NCI-H1417 treated with DMSO at 0.1 percent for 48 hours (cell line): ENCODE measurements around the gene RER1.

ENCODE experiments used
- DNase-seq: peaks from one replicate; lab custom pipeline; 2025; lab: John Stamatoyannopoulos, UW

Gene RER1

DNA sequence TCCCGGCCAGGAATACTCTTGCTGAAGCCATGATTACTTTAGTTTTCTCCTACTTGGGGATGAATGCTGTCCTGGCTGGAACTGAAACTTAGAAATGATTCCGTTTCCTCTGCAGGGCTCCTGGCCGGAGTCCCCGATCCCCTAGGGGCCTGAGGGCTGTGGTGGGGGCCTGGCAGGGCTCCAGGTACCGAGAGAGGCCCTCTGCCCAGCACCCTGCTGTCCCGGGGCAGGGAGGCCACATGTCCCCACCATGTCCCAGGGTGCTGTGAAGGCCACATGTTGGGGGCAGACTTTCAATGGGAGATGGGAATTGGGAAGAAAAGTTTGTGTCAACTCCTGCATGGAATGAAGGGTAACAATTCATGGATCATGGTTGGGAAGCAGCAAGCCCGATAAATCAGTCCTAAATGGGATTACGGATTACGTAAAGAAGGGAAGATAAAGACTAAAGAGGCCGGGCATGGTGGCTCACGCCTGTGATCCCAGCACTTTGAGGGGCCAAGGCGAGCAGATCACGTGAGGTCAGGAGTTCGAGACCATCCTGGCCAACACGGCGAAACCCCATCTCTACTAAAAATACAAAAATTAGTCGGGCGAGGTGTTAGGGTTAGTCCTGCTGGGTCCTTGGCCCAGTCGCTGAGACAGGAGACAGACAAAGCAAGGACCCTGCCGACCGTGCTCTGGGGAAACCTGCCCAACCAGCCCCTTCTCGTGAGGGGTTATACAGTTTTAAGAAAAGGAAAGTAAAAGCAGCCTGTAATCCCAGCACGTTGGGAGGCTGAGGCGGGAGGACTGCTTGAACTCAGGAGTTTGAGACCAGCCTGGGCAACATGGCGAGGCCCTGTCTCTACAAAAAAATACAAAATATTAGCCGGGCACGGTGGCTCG is 37.8 kb upstream of the RER1 start:
- no peak for DNase-seq

DNA sequence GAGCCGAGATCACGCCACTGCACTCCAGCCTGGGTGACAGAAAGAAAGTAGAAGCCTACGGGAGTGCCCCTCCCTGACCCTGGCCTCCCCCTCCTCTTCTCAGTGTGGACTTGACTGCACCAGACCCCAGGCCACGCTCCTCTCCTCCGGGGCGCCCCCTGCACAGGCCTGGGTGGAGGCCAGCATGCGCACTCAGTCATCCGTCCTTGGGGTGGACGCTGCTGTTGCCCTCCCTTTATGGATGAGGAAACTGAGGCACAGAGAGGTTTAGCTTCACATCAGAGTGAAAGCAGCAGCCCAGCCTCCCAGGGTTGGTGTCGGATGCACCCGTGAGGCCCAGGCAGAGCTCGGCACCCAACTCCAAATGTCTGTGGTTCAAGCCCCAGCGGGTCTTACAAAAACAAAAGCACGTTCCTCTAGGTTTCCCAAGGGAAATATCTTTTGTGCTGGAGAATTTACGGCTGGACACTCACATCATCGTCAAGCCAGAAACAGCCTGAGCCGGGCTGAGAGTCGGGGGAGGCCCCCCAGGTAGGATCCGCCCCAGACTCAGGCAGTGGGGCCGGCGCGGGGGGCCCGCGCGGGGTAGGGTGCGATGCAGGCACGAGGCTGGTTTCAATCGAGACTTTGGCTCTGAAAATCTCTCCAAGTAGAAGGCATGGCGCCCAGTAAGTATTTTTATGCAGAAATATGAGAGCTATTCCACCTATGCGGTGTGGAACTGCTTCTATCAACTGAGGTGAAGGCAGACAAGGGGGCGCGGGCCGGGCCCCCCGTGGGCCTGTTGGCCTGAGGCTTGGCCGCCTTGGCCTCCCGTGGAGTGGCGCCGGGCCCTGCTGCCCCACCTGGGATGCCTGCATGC is 36.9 kb upstream of the RER1 start:
- DNase-seq, result no peak

DNA sequence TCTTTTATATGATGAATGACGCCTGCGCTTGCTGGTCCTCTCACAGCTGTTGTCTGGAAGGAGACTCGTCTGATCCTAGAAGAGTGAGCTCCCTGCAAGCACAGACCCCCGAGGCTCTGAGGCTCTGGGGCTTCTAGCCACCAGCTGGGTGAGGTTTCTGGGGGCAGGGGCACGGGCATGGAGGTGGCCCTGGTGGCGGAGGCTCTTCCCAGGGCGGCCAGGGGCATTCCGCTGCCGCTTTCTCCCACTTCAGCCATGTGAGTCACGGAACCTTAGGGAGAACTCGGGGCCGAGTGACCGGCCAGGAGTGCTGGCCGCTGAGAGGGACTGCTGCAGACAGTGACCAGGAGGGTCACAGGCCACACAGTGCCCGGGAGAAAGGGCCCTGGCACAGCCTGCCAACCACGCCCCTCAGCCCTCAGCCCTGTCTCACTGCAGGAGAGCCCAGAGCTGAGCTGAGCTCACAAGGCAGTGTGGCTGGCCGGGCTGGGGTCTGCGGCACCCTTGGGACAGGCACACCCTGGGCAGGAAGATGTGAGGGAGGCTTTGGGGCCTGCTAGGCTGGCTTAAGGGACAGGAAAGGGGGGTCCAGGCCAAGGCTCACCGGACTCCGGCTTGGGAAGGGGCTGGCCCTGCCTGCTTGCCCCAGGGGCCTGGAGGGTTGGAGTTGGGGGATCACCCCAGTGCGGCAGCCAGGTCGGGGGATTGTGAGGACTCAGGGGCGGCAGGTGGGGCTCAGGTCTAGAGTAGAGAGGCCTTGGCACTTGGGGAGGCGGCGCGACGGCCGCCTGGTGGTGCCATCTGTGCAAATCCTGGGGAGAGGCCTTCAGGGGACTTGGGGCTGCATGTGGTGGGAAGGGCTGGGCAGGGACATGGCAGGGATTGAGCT is 36.0 kb upstream of the RER1 start:
- no peak for DNase-seq

- DNase-seq, result no peak
These were observed 35.2 kb upstream of the RER1 start for GRCh38 chr1:2356401-2356800.

DNA sequence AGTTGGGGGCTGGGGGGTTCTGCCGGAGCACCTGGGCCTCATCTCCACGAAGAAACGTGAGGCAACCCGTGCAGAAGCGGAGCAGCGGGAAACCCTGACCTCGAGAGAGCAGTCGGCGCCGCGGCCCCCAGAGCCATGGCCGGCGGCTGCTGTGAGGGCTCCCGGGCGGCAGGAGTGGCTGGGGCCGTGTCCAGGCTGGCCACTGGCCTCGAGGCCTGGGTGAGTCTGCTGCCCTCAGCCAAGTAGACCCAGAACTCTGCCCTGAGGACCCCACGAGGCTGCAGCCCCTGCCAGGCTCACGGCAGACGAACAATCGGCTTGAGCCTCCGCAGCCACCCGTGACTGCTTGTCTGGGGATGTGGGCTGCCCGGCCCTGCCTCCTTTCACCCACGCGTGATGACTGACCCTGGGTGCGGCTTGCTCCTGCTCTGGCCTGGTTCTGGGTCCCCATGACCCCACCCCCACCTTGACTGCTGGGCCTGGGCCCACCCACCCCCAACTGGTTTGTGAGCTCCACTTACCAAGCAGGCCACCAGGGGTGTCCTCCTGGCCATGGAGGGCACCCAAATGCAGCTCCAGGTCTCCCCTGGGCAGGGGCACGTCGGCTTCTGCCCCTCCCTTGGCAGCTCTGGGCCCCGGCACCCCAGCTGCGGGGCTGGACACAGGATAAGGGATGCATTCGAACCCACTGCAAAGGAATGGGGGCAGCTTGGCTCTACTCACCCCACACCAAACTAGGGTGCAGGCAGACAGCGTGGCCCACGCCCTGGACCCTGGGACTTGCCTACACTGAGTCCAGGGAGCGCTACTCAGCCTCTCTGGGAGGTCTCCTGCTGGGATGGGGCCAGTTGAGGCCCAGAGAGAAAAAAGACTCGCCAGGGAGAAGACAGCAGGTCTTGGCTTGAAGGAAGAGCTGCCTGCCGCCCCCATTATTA is 34.5 kb upstream of the RER1 start:
- DNase-seq, result no peak

DNA sequence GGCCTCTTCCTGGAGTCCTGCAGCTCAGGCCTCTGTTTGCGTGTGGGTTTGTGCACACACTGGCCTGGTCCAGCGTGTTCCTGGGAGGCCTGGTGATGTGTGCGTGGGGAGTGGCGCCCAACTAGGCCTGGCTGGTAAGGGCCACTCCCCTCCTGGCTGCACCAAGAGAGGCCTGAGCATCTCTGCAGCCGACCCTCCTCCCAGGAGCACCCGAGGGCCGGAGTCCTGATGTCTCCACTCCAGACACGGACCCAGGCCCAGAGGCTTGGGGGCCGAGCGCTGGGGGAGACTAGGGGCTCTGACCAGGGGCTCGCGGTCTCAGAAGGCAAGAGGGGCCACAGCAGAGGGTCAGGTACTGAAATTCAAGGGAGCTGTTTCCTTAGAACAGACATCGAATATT is 33.6 kb upstream of the RER1 start:
- no peak for DNase-seq

DNA sequence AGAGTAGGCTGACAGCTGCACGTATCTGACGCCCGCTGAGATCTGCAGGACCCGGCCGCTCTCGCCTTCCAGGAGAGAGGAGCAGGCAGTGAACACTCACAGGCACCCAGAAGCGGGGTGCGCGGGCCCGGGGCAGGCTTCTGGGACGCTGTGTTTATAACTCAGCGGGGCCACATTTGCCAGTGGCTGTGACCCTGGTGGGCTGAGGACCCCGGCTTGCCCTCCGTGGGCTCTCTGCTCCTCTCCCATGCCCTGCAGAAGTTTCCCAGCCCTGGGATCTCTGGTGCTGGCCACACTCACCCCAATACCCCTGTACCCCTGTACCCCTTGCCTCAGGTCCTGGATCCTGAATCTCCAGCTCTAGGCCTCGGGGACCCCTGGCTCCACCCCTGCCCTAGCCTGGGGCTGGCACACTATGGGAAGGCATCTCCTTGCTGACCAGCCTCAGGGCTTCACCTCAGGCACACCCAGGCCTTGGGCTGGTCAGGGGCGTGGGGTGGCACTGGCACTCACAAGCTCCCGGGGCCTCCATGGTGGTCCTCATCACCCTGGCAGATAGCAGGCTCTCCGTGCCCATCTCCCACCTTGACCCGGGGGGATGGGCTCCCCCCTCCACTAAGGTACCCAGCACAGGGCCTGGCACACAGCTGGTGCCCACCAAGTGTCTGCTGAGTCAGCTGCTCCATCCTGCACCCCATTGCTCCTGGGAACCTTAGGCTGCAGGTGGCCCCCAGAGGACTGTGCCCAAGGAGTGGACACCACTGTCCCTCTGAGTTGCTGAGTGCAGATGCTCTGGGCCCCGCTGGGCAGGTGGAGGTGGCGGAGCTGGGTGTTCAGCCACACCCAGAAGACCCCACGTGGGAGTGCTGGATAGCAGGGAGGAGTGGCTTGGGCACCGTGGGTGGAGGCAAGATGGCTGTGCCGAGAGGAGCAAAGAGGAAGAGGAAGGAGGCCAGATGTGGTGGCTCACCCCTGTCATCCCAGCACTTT is 32.7 kb upstream of the RER1 start:
- DNase-seq, result no peak

DNA sequence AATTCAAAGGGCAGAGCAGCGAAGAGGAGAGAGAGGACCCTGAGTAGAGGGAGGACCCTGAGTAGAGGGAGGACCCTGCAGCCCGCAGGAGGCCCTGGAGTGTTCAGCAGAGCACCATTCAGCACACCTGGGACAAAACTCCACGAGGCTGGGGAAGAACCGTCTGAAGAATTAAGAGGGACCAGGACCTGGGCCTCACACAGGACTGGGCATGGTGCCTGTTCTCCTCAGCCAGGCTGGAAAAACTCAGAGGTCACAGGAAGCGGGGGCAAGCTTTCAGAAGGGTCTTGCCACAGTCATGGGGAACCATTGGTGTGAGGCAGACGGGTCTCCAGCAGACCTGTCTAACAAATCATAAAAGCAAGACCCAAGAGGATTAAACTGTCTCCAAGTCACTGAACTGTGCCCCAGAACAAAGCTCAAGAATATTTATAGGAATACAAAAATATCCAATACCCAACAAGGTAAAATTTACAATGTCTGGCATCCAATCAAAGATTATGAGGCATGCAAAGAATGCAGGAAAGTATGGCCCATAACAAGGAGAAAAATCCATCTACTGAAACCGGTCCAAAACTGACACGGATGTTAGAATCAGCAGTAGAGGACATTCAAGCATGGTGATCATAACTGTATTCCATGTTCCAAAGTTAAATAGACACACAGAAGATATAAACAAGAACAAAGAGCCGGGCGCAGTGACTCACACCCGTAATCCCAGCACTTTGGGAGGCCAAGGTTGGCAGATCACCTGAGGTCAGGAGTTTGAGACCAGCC is 30.9 kb upstream of the RER1 start:
- no peak for DNase-seq

- no peak for DNase-seq
These were observed 27.7 kb upstream of the RER1 start for GRCh38 chr1:2363847-2364513.

GRCh38 chr1:2368053-2368744 is 23.4 kb upstream of the RER1 start:
- no peak for DNase-seq

- DNase-seq, result no peak
These were observed 18.8 kb upstream of the RER1 start for GRCh38 chr1:2372551-2373490.

- no peak for DNase-seq
These were observed 17.9 kb upstream of the RER1 start for GRCh38 chr1:2373551-2374251.

- DNase-seq, result no peak
These were observed 17.1 kb upstream of the RER1 start for GRCh38 chr1:2374252-2375155.

GRCh38 chr1:2375246-2375922 is 16.3 kb upstream of the RER1 start:
- no peak for DNase-seq
